PC-3 (cell line): ENCODE results near the gene ARHGAP24. TPM values are rescaled to one million over a fixed set of nuclear protein-coding genes. Genes with fewer than 3 reads are reported as not detected.

Experiments used
- ATAC-seq: fragments of 200-7000 bp; cut with Tn5 transposase; 2 replicates; pipeline ENCODE4 v1.9.1; 2020; ENCODE audit warnings: mild to moderate bottlenecking, moderate library complexity
- BruUV-seq: library from RNA; stranded (reverse); fragments of 400-500 nt; replicated peaks from 2 replicates; lab custom pipeline; 2021; lab: Mats Ljungman, UMichigan
- CTCF ChIA-PET: fragments of 300-600 bp; sonication (Branson Sonifier 250); formaldehyde crosslinking; loops from one replicate; lab custom pipeline; 2022; ENCODE audit warnings: antibody characterized with exemption; lab: Charles Lee
- POLR2A ChIA-PET: fragments of 300-600 bp; sonication (Branson Sonifier 250); formaldehyde crosslinking; loops from one replicate; lab custom pipeline; 2022; ENCODE audit warnings: antibody characterized with exemption; ENCODE audit not compliant: unreplicated experiment; lab: Charles Lee
- DNase-seq: peaks from one replicate; pipeline ENCODE4 v3.0.0-alpha.2; 2015
- H2AFZ ChIP-seq: fragments of 300-600 bp; sonication (generic); 2 replicates; pipeline ENCODE4 v1.6.0; 2016; ENCODE audit warnings: antibody characterized with exemption, low read length
- H3F3A ChIP-seq: fragments of 300-600 bp; sonication (generic); one replicate; pipeline ENCODE4 v1.6.0; 2017; ENCODE audit warnings: antibody characterized with exemption, low read length, control low read depth, mild to moderate bottlenecking; ENCODE audit not compliant: unreplicated experiment
- H3K27ac ChIP-seq: fragments of 300-600 bp; sonication (generic); 2 replicates; pipeline ENCODE4 v1.5.1; 2016; ENCODE audit warnings: mild to moderate bottlenecking, low read length
- H3K27me3 ChIP-seq: fragments of 300-600 bp; sonication (generic); 2 replicates; pipeline ENCODE4 v1.6.1; 2016; ENCODE audit warnings: low read length, mixed read lengths
- H3K36me3 ChIP-seq: fragments of 300-600 bp; sonication (generic); 2 replicates; pipeline ENCODE4 v1.6.1; 2016; ENCODE audit warnings: low read depth, mixed run types, low read length, mixed read lengths
- H3K4me1 ChIP-seq: fragments of 300-600 bp; sonication (generic); 2 replicates; pipeline ENCODE4 v1.5.1; 2016; ENCODE audit warnings: low read length; ENCODE audit not compliant: insufficient read depth
- H3K4me2 ChIP-seq: fragments of 300-600 bp; sonication (generic); 2 replicates; pipeline ENCODE4 v1.6.0; 2016; ENCODE audit warnings: low read length
- H3K4me3 ChIP-seq: fragments of 300-600 bp; sonication (generic); 2 replicates; pipeline ENCODE4 v1.5.1; 2016; ENCODE audit warnings: mild to moderate bottlenecking, low read length, mixed read lengths
- H3K79me2 ChIP-seq: fragments of 300-600 bp; sonication (generic); 2 replicates; pipeline ENCODE4 v1.6.1; 2017; ENCODE audit warnings: low read length, mixed read lengths
- H3K9ac ChIP-seq: fragments of 300-600 bp; sonication (generic); 2 replicates; pipeline ENCODE4 v1.6.0; 2016; ENCODE audit warnings: mild to moderate bottlenecking, low read length
- H3K9me2 ChIP-seq: fragments of 300-600 bp; sonication (generic); replicated peaks from 2 replicates; pipeline ENCODE4 v1.6.1; 2016; ENCODE audit warnings: mixed run types, low read length, mixed read lengths
- H3K9me3 ChIP-seq: fragments of 300-600 bp; sonication (generic); 2 replicates; pipeline ENCODE4 v1.6.1; 2016; ENCODE audit warnings: low read length, mixed read lengths
- H4K20me1 ChIP-seq: fragments of 300-600 bp; sonication (generic); 2 replicates; pipeline ENCODE4 v1.6.1; 2016; ENCODE audit warnings: low read length, mixed read lengths
- CTCF ChIP-seq: fragments of 300-600 bp; sonication (generic); conservative IDR thresholded peaks from 2 replicates; pipeline ENCODE4 v1.5.1; 2017; ENCODE audit warnings: antibody characterized with exemption, low read depth, mild to moderate bottlenecking, low read length
- EZH2 ChIP-seq: fragments of 300-600 bp; sonication (generic); IDR thresholded peaks from one replicate; pipeline ENCODE4 v1.6.1; 2017; ENCODE audit warnings: antibody characterized with exemption, mild to moderate bottlenecking, low read length; ENCODE audit not compliant: unreplicated experiment
- EZH2phosphoT487 ChIP-seq: fragments of 300-600 bp; sonication (generic); IDR thresholded peaks from 2 replicates; pipeline ENCODE4 v1.6.1; 2018; ENCODE audit warnings: mild to moderate bottlenecking, antibody characterized with exemption, low read length, borderline replicate concordance
- intact Hi-C: fragments of 100-400 bp; cut with micrococcal nuclease; formaldehyde crosslinking; loops from 2 replicates; pipeline ENCODE4 v1.9.0; 2023
- total RNA-seq: library from RNA; depleted of rRNA; stranded (reverse); fragments of >200 nt; gene quantifications from 2 replicates; pipeline ENCODE4 v1.2.3, GENCODE V29; 2014

ARHGAP24 gene
- total RNA-seq, 1 experiment from 2014 or later, result 7.4 TPM

GRCh38 chr4:85747882-85748491 lies 273.0 kb downstream of the ARHGAP24 start:
- no TSS peak for BruUV-seq
- intact Hi-C loops, result loop anchor here (1.0 to 10.0 kb wide), 7 partner anchors 93 to 663 kb away; partner anchors contain the start of gene ARHGAP24

GRCh38 chr4:85748654-85749053 lies 273.7 kb downstream of the ARHGAP24 start:
- no peaks in the 10 kb centered on the region for H4K20me1 ChIP-seq
- peaks cover 13% of the 10 kb centered on the region for H3K4me1 ChIP-seq
- POLR2A ChIA-PET, result no interaction called here
- no peaks in the 10 kb centered on the region for H3K79me2 ChIP-seq
- no peak overlapping the region for H3K27ac ChIP-seq
- intact Hi-C loops, result loop anchor here (1.0 to 10.0 kb wide), 7 partner anchors 94 to 664 kb away; partner anchors contain the start of gene ARHGAP24
- H3F3A ChIP-seq, result no peaks in the 10 kb centered on the region
- ATAC-seq (no peak), DNase-seq (no peak)
- BruUV-seq, result no TSS peak
- CTCF ChIA-PET, result no interaction called here
- H3K4me2 ChIP-seq, result no peak overlapping the region
- no peaks in the 10 kb centered on the region for H3K9me3 ChIP-seq
- no peaks in the 10 kb centered on the region for H3K36me3 ChIP-seq
- H3K27me3 ChIP-seq, result no peaks in the 10 kb centered on the region
- H3K9me2 ChIP-seq, result no peaks in the 10 kb centered on the region
- no peak overlapping the region for H3K4me3 ChIP-seq
- H3K9ac ChIP-seq, result no peak overlapping the region
- H2AFZ ChIP-seq, result no peak overlapping the region
- TF ChIP-seq EZH2phosphoT487, result no peak
- no peak for TF ChIP-seq CTCF
- TF ChIP-seq EZH2, result no peak

More at GRCh38 chr4:85747882-85748491, 273.0 kb downstream of the ARHGAP24 start:
- ChIA-PET CTCF (interaction anchor here (0.6 to 1.0 kb wide), 4 partner anchors 221 to 379 kb away, joined by 3 to 5 read pairs (median 4); partner anchors contain the start of gene ARHGAP24), POLR2A (interaction anchor here (0.6 kb wide), 1 partner anchor 226 kb away, joined by 4 read pairs; no protein-coding TSS in a partner anchor)
- Histone ChIP-seq H3K4me3 (no peak overlapping the region), H4K20me1 (no peaks in the 10 kb centered on the region), H3K9ac (no peak overlapping the region), H3K4me2 (no peak overlapping the region), H3K27ac (no peak overlapping the region), H3K79me2 (no peaks in the 10 kb centered on the region), H2AFZ (no peak overlapping the region), H3K9me3 (no peaks in the 10 kb centered on the region), H3K9me2 (no peaks in the 10 kb centered on the region), H3K4me1 (peaks cover 18% of the 10 kb centered on the region), H3K27me3 (no peaks in the 10 kb centered on the region), H3K36me3 (no peaks in the 10 kb centered on the region), H3F3A (no peaks in the 10 kb centered on the region)
- peak; percentile 75 for DNase-seq
- ATAC-seq, result peak; percentile 68
- peak; percentile 81 for TF ChIP-seq CTCF
- no peak for TF ChIP-seq EZH2phosphoT487

- DNase-seq, result no peak
- H3K36me3 ChIP-seq, result no peaks in the 10 kb centered on the region
- ATAC-seq, result no peak
Observed at GRCh38 chr4:85751866-85752265, 276.9 kb downstream of the ARHGAP24 start.

More at GRCh38 chr4:85751866-85752265, 276.9 kb downstream of the ARHGAP24 start:
- ChIA-PET POLR2A (no interaction called here), CTCF (interaction anchor here (0.6 kb wide), 1 partner anchor 44 kb away, joined by 3 read pairs; no protein-coding TSS in a partner anchor)
- Histone ChIP-seq H3K27ac (no peak overlapping the region), H3K4me1 (no peaks in the 10 kb centered on the region), H3K27me3 (no peaks in the 10 kb centered on the region), H3K9me2 (no peaks in the 10 kb centered on the region), H2AFZ (no peak overlapping the region), H3K9me3 (no peaks in the 10 kb centered on the region), H3K4me2 (no peak overlapping the region), H3K79me2 (no peaks in the 10 kb centered on the region), H4K20me1 (no peaks in the 10 kb centered on the region), H3K4me3 (no peak overlapping the region), H3F3A (no peaks in the 10 kb centered on the region), H3K9ac (no peak overlapping the region)
- TF ChIP-seq EZH2 (no peak), CTCF (no peak), EZH2phosphoT487 (no peak)
- BruUV-seq, result no TSS peak
- intact Hi-C loops, result no loop called here
